ENCODE data around the gene ROGDI.

The ROGDI gene

GRCh38 chr16:4813251-4814003 lies 11.0 kb upstream of the ROGDI start:
- DNase-seq: no peak

- DNase-seq: no peak
Observed at GRCh38 chr16:4811773-4812172, 9.3 kb upstream of the ROGDI start.

- no peak for DNase-seq
Observed at GRCh38 chr16:4811242-4811641, 8.8 kb upstream of the ROGDI start.

- no peak for DNase-seq
Observed at GRCh38 chr16:4806280-4806679, 3.8 kb upstream of the ROGDI start.

- no peak for DNase-seq
Observed at GRCh38 chr16:4805231-4805630, 2.8 kb upstream of the ROGDI start.

GRCh38 chr16:4803898-4804762 lies 1.7 kb upstream of the ROGDI start:
- DNase-seq: no peak

- DNase-seq: no peak
Observed at GRCh38 chr16:4803401-4803844, 990 bp upstream of the ROGDI start.

- DNase-seq: peak; percentile 95
Observed at GRCh38 chr16:4802659-4803287, 340 bp upstream of the ROGDI start.

- peak; percentile 33 for DNase-seq
Observed at GRCh38 chr16:4801051-4801961, 1.1 kb downstream of the ROGDI start.

- DNase-seq: peak; percentile 77
Observed at GRCh38 chr16:4800290-4801041, 2.0 kb downstream of the ROGDI start.

- no peak for DNase-seq
Observed at GRCh38 chr16:4799171-4799855, 3.1 kb downstream of the ROGDI start.

GRCh38 chr16:4798456-4798855 lies 4.0 kb downstream of the ROGDI start:
- DNase-seq: no peak

- DNase-seq: no peak
Observed at GRCh38 chr16:4797805-4798252, 4.6 kb downstream of the ROGDI start.

GRCh38 chr16:4796982-4797804 lies 5.2 kb downstream of the ROGDI start:
- no peak for DNase-seq

GRCh38 chr16:4795828-4796572 lies 6.4 kb downstream of the ROGDI start:
- no peak for DNase-seq

- peak; percentile 63 for DNase-seq
Observed at GRCh38 chr16:4795181-4795827, 7.1 kb downstream of the ROGDI start, which contains the start of gene SMIM22. TSS of gene SMIM22 (plus strand) at chr16:4795369. CDS start at chr16:4795735, 366 bp downstream.

- DNase-seq: no peak
Observed at GRCh38 chr16:4792951-4793513, 9.4 kb downstream of the ROGDI start.

- no peak for DNase-seq
Observed at GRCh38 chr16:4790871-4791270, 11.6 kb downstream of the ROGDI start.

All from RPMI8226 (cell line).